ENCODE measurements around the gene ADGRA1.

The ADGRA1 gene

GRCh38 chr10:133079836-133080682 is 7.7 kb upstream of the ADGRA1 start:
- DNase-seq, result no peak

GRCh38 chr10:133080683-133081040 is 7.1 kb upstream of the ADGRA1 start:
- DNase-seq, result no peak

- no peak for DNase-seq
These were observed 6.1 kb upstream of the ADGRA1 start for GRCh38 chr10:133081636-133082035.

- DNase-seq, result no peak
These were observed 4.9 kb upstream of the ADGRA1 start for GRCh38 chr10:133082685-133083421.

GRCh38 chr10:133083422-133084100 is 4.2 kb upstream of the ADGRA1 start:
- no peak for DNase-seq

- DNase-seq, result no peak
These were observed 3.2 kb upstream of the ADGRA1 start for GRCh38 chr10:133084491-133084890.

GRCh38 chr10:133085251-133086125 is 2.2 kb upstream of the ADGRA1 start:
- no peak for DNase-seq

- no peak for DNase-seq
These were observed 1.5 kb upstream of the ADGRA1 start for GRCh38 chr10:133086247-133086646.

GRCh38 chr10:133087045-133087678 is 562 bp upstream of the ADGRA1 start:
- no peak for DNase-seq

GRCh38 chr10:133088179-133088955 is 643 bp downstream of the ADGRA1 start:
- no peak for DNase-seq

GRCh38 chr10:133088956-133089800 is 1.5 kb downstream of the ADGRA1 start:
- DNase-seq, result no peak

- no peak for DNase-seq
These were observed 2.4 kb downstream of the ADGRA1 start for GRCh38 chr10:133090101-133090500.

GRCh38 chr10:133090654-133091053 is 2.9 kb downstream of the ADGRA1 start:
- no peak for DNase-seq

GRCh38 chr10:133091316-133091715 is 3.6 kb downstream of the ADGRA1 start:
- no peak for DNase-seq

- DNase-seq, result no peak
These were observed 5.6 kb downstream of the ADGRA1 start for GRCh38 chr10:133093291-133093690.

- DNase-seq, result no peak
These were observed 6.6 kb downstream of the ADGRA1 start for GRCh38 chr10:133094286-133094685.

- DNase-seq, result no peak
These were observed 7.1 kb downstream of the ADGRA1 start for GRCh38 chr10:133094866-133095265.

- DNase-seq, result no peak
These were observed 7.9 kb downstream of the ADGRA1 start for GRCh38 chr10:133095586-133095985.

- DNase-seq, result no peak
These were observed 9.0 kb downstream of the ADGRA1 start for GRCh38 chr10:133096616-133097269.

GRCh38 chr10:133097418-133097817 is 9.7 kb downstream of the ADGRA1 start:
- DNase-seq, result no peak
